Stomach (tissue), 9 donors: Measurements from ENCODE around the gene EWSR1. TPM values are rescaled to one million over a fixed set of nuclear protein-coding genes. Genes with fewer than 3 reads are reported as not detected.

Source experiments
- DNase-seq, 2 donors: peaks; one replicate each; pipeline versions ENCODE4 v3.0.0 to v3.0.0-alpha.2; 2013 to 2019
- H3K27ac ChIP-seq, 5 donors: fragments of 200-600 bp in 4 of 5; sonication (generic) in 4 of 5; one replicate each; pipeline ENCODE4 v1.5.1; 2013 to 2019; ENCODE audit warnings: mild to moderate bottlenecking in 1 of 5, moderate library complexity in 1 of 5
- H3K27me3 ChIP-seq, 3 donors: fragments of 200-600 bp; sonication (generic); one replicate each; pipeline ENCODE4 v1.5.1; 2017 to 2019; ENCODE audit warnings: mixed run types in 1 of 3
- H3K36me3 ChIP-seq, 4 donors: fragments of 200-600 bp; sonication (generic); 1 replicate in 3 of 4; 2 replicates in 1 of 4; pipeline ENCODE4 v1.5.1; 2016 to 2019
- H3K4me1 ChIP-seq, 4 donors: fragments of 200-600 bp; sonication (generic); one replicate each; pipeline ENCODE4 v1.5.1; 2016 to 2019
- H3K4me3 ChIP-seq, 4 donors: fragments of 200-600 bp; sonication (generic) in 3 of 4; one replicate each; pipeline ENCODE4 v1.5.1; 2016 to 2019; ENCODE audit warnings: mild to moderate bottlenecking in 1 of 4
- H3K9me3 ChIP-seq, 4 donors: fragments of 200-600 bp; sonication (generic); one replicate each; pipeline ENCODE4 v1.5.1; 2016 to 2019
- EP300 ChIP-seq: sonication (generic); formaldehyde crosslinking; IDR thresholded peaks from one replicate; pipeline ENCODE4 v1.6.1; 2017; ENCODE audit warnings: antibody characterized with exemption
- POLR2A ChIP-seq, 4 donors: fragments of 450-650 bp; IDR thresholded peaks; one replicate each; pipeline ENCODE4 v1.6.1; 2016; ENCODE audit warnings: antibody characterized with exemption in 4 of 4, control low read depth in 2 of 4, mild to moderate bottlenecking in 1 of 4, moderate library complexity in 1 of 4
- POLR2AphosphoS5 ChIP-seq, 3 donors: sonication (generic); formaldehyde crosslinking; IDR thresholded peaks; one replicate each; pipeline ENCODE4 v1.6.1; 2016; ENCODE audit warnings: antibody characterized with exemption in 3 of 3
- WGBS, 5 donors: extraction: QIAGEN DNeasy Blood & Tissue Kit in 3 of 5; methylation state at CpG; one replicate each; pipeline versions ENCODE4 v1.1.5 to v1.1.7; 2013 to 2018; 5-methylcytosine and 5-hydroxymethylcytosine counted together
- intact Hi-C: fragments of 100-400 bp; cut with DNase I; formaldehyde crosslinking; loops from one replicate; pipeline ENCODE4 v1.15.1; 2023; ENCODE audit warnings: low total_unique reads
- polyA plus RNA-seq, 3 donors: library from polyadenylated mRNA; stranded (reverse); fragments of 200-250 nt; gene quantifications; one replicate each; pipeline ENCODE4 v1.2.3, GENCODE V29; 2013
- total RNA-seq, 5 donors: library from RNA; depleted of rRNA; stranded (reverse); fragments of >200 nt; gene quantifications; one replicate each; pipeline versions ENCODE4 v1.1.0 to v1.2.3, GENCODE V29; 2014 to 2016
- TF ChIP-seq, protein P1 (sequence below), 7 experiments: fragments of 450-650 bp in 4 of 7; fragments of 200-600 bp in 3 of 7; sonication (generic) in 3 of 7; IDR thresholded peaks; one replicate each; pipeline ENCODE4 v1.5.1; 2016 to 2019; ENCODE audit warnings: antibody characterized with exemption in 7 of 7, control low read depth in 2 of 7, mild to moderate bottlenecking in 1 of 7
- donor health status: healthy with polysubstance abuse.
- donor health status: Bipolar disorder and iron deficiency.
- donor health status: healthy.

Gene EWSR1
- total and polyA plus RNA-seq, 8 donors = 97.7 to 376 (median 161) TPM

DNA sequence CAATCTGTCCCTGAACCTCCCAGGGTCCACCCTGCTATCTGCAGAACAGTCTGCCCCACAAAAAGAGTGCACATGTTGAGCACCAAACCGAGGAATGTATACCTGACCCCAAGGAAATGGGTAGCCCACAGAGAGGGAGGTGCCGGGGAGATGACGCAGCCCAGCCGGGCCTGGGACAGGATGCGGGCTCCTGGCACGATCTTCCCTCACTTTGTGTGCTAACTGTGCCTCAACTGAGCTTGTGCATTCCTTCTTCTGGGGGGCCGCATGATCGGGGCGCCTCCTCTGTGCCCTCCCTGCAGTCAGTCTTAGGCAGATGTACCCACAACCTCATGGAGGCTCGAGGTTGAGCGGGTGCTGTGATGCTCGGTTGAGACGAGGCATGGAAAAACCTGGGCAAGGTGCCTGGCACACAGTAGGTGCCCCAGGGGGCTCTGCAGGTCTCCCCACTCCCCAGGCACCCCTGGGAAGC is 40.8 kb downstream of the EWSR1 start:
- 23 to 45% (median 26%) methylated on average over 8 to 13 of the region's 13 CpGs for WGBS, 5 donors
- DNase-seq = no peak
- peak overlapping the region in 3 of 4 donors; percentile 62 to 93 (median 89) for H3K4me3 ChIP-seq

DNA sequence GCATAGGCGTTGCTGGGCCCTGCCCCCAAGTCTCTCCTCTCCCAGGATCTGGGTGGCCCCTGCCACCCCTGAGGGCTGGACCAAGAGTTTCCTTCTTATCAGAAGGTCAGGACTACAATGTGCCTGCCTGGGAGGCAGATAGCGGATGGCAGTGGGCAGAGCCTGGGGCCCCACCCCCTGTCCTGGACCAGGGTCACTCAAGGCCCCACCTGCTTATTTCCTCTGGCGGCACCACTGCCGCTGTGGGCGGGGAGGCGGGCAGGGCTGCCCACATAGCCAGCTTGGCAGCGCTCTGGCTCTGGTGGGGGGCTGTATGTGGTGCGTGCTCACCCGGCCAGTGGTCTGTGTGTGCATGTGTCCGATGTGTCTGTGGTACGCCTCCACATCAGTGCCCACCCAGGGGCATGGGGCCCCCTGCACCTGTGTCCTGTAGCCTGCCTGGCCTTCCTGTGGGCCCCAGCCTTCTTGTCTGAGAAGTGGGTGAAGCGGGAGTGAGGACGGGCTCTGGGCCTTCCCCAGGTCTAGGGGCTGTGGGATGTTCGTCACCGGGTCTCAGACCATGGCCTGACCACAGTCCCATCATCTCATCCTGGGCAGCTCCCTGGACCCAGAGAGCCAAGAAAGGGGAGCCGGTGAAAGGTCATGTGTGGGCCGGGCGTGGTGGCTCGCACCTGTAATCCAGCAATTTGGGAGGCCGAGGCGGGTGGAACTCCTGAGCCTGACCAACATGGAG is 41.4 kb downstream of the EWSR1 start:
- TF ChIP-seq EP300 = no peak
- peak in 2 of 3 donors; percentile 28 to 82 for TF ChIP-seq POLR2AphosphoS5 (IDR thresholded peaks at IDR 0.05)
- Histone ChIP-seq H3K9me3 (no peaks in the 10 kb centered on the region), H3K27ac (peak overlapping the region; percentile 49 to 91 (median 89)), H3K36me3 (no peaks in the 10 kb centered on the region), H3K27me3 (peaks cover 0 to 26% (median 16%) of the 10 kb centered on the region in 3 donors), H3K4me1 (peaks cover 67 to 87% (median 80%) of the 10 kb centered on the region in 4 donors), H3K4me3 (peak overlapping the region in 2 of 4 donors; percentile 62 to 93)
- 49 to 68% (median 54%) methylated on average over 13 to 21 of the region's 21 CpGs for WGBS, 5 donors
- intact Hi-C loops = no loop called here
- peak; percentile 69 to 80 for DNase-seq

More for the DNA sequence above, 40.8 kb downstream of the EWSR1 start:
- intact Hi-C loops = no loop called here
- Histone ChIP-seq H3K27ac (peak overlapping the region; percentile 49 to 91 (median 89)), H3K36me3 (no peaks in the 10 kb centered on the region), H3K9me3 (no peaks in the 10 kb centered on the region), H3K27me3 (peaks cover 0 to 19% (median 10%) of the 10 kb centered on the region in 3 donors), H3K4me1 (peaks cover 61 to 83% (median 74%) of the 10 kb centered on the region in 4 donors)
- no peak for TF ChIP-seq EP300
- TF ChIP-seq, protein P1, sequence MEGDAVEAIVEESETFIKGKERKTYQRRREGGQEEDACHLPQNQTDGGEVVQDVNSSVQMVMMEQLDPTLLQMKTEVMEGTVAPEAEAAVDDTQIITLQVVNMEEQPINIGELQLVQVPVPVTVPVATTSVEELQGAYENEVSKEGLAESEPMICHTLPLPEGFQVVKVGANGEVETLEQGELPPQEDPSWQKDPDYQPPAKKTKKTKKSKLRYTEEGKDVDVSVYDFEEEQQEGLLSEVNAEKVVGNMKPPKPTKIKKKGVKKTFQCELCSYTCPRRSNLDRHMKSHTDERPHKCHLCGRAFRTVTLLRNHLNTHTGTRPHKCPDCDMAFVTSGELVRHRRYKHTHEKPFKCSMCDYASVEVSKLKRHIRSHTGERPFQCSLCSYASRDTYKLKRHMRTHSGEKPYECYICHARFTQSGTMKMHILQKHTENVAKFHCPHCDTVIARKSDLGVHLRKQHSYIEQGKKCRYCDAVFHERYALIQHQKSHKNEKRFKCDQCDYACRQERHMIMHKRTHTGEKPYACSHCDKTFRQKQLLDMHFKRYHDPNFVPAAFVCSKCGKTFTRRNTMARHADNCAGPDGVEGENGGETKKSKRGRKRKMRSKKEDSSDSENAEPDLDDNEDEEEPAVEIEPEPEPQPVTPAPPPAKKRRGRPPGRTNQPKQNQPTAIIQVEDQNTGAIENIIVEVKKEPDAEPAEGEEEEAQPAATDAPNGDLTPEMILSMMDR (IDR thresholded peaks at IDR 0.05) = no peak

DNA sequence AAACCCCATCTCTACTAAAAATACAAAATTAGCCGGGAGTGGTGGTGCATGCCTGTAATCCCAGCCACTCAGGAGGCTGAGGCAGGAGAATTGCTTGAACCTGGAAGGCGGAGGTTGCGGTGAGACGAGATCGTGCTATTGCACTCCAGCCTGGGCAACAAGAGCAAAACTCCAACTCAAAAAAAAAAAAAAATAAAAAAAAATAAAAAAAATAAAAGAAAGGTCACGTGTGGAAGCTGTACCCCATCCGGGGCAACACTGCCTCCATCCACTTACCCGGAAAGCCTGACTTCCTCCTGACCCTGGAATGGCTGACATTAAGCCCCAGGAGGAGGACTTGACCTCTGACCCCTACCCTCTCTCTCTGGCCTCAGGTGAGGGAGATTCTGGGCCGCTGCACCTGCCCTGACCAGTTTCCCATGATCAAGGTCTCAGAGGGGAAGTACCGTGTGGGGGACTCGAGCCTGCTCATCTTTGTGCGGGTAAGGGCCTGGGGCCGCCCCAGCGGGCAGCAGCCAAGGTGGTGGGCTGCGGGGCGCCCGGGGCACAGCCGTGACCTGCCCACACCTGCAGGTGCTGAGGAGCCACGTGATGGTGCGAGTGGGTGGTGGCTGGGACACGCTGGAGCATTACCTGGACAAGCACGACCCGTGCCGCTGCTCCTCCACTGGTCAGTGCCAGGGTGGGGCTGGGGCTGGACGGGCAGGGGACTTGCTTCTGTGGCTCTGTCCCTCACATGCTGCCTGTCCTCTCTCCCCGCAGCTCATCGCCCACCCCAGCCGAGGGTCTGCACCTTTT is 42.2 kb downstream of the EWSR1 start:
- TF ChIP-seq EP300 (no peak), POLR2AphosphoS5 (IDR thresholded peaks at IDR 0.05) (no peak), POLR2A (IDR thresholded peaks at IDR 0.05) (no peak)
- TF ChIP-seq, protein P1 (IDR thresholded peaks at IDR 0.05) = no peak
- Histone ChIP-seq H3K27ac (peak overlapping the region; percentile 6 to 91 (median 89)), H3K9me3 (no peaks in the 10 kb centered on the region), H3K4me3 (peak overlapping the region in 2 of 4 donors; percentile 11 to 93), H3K36me3 (no peaks in the 10 kb centered on the region), H3K27me3 (peaks cover 4 to 34% (median 24%) of the 10 kb centered on the region in 3 donors), H3K4me1 (peaks cover 75 to 93% (median 88%) of the 10 kb centered on the region in 4 donors)
- intact Hi-C loops = no loop called here
- DNase-seq = no peak
- 43 to 51% (median 43%) methylated on average over 15 to 28 of the region's 28 CpGs for WGBS, 5 donors

DNA sequence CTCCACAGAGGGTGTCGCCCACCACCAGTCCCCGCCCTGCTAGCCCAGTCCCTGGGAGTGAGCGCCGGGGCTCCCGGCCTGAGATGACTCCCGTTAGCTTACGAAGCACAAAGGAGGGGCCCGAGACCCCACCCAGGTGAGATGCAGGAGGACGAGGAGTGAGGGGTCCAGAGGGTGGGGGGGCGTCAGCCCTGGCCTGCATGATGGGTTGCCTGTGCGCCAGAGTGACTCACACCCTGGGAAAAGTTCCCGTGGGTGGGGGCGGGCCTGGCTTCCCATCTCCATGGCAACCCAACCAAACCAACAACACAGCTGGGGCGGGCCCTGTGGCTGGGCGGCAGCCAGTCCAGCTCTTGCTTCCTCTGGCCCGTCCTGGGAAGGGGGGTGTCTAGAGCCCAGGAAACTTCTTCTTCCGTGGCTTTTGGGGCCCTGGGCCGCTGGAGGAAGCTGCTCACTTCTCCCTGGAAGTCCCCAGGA is 42.8 kb downstream of the EWSR1 start:
- 7 to 11% (median 9%) methylated on average over 12 to 18 of the region's 18 CpGs for WGBS, 5 donors
- intact Hi-C loops = no loop called here
- Histone ChIP-seq H3K36me3 (no peaks in the 10 kb centered on the region), H3K4me3 (peak overlapping the region; percentile 6 to 31 (median 13)), H3K27me3 (peaks cover 10 to 40% (median 30%) of the 10 kb centered on the region in 3 donors), H3K9me3 (no peaks in the 10 kb centered on the region), H3K4me1 (peaks cover 79 to 93% (median 90%) of the 10 kb centered on the region in 4 donors), H3K27ac (peak overlapping the region; percentile 48 to 90 (median 88))
- peak; percentile 89 to 98 for DNase-seq
- peak in 2 of 3 donors; percentile 53 to 73 for TF ChIP-seq POLR2AphosphoS5 (IDR thresholded peaks at IDR 0.05)
- no peak for TF ChIP-seq EP300
- no peak for TF ChIP-seq POLR2A (IDR thresholded peaks at IDR 0.05)
